ENCODE measurements around the gene ADK.

ADK gene

GRCh38 chr10:74150204-74150989 lies 624 bp upstream of the ADK start, which contains the start of gene AP3M1:
Gene AP3M1, minus strand, starts transcription at chr10:74150828. Its CDS starts 12,449 bp downstream, at chr10:74138379.
- H3K9ac ChIP-seq (ENCODE audit: low read depth, low read length): peak within 1 kb of the TSS; percentile 76
- H3K36me3 ChIP-seq (ENCODE audit: control insufficient read depth, insufficient read depth, low read length): no peaks in the 10 kb centered on the region
- H3K9me3 ChIP-seq (ENCODE audit: control insufficient read depth, insufficient read depth, low read length): no peaks in the 10 kb centered on the region
- H3K4me3 ChIP-seq (ENCODE audit: low read depth, low read length): peak within 1 kb of the TSS; percentile 58
- no peaks in the 10 kb centered on the region for H3K27me3 ChIP-seq (ENCODE audit: control insufficient read depth, insufficient read depth, low read length)
- peaks cover 4% of the 10 kb centered on the region for H3K4me1 ChIP-seq (ENCODE audit: control insufficient read depth, insufficient read depth, low read length)

DNA sequence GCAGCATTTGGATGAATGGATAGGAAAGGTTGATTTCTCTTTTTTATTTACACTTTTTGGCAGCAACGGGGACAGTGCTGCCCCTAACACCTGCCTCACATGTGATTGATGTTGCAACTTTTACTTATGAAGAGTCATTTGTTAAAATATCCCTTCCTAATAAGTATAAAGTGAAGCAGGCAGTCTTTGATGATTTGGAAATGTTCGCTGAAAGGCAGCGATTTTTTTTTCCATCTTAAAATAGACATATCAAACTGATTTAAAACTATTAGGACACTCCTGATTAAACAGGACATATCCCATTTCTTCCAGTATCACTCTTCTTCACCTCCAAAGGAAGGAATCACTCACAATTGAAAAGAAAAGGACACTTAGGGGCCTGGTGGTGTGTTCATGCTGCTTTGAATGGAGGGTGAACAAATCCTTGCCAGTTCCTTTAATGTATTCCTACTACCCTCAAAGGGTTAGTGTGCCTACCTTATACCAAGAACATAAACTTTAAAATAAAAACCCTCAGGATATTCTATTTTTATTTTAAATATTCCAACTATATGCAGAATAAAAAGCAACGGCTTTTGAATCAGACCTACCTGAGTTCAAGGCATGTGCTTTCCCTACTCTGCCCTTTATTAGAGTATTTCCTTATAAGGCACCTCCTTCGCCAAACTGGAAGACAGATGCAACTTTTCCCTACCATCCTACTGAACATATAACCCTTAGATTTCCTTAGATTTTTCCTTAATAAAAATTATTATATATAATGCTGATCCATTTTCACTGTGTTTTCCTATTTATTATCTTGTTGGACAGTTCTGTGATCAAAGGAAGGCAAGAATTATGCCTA lies 1.1 kb downstream of the ADK start:
- Histone ChIP-seq H3K4me1 (ENCODE audit: control insufficient read depth, insufficient read depth, low read length) (peaks cover 4% of the 10 kb centered on the region), H3K9me3 (ENCODE audit: control insufficient read depth, insufficient read depth, low read length) (no peaks in the 10 kb centered on the region), H3K9ac (ENCODE audit: low read depth, low read length) (peak overlapping the region; percentile 68), H3K36me3 (ENCODE audit: control insufficient read depth, insufficient read depth, low read length) (no peaks in the 10 kb centered on the region), H3K27me3 (ENCODE audit: control insufficient read depth, insufficient read depth, low read length) (no peaks in the 10 kb centered on the region), H3K4me3 (ENCODE audit: low read depth, low read length) (peak overlapping the region; percentile 58)

DNA sequence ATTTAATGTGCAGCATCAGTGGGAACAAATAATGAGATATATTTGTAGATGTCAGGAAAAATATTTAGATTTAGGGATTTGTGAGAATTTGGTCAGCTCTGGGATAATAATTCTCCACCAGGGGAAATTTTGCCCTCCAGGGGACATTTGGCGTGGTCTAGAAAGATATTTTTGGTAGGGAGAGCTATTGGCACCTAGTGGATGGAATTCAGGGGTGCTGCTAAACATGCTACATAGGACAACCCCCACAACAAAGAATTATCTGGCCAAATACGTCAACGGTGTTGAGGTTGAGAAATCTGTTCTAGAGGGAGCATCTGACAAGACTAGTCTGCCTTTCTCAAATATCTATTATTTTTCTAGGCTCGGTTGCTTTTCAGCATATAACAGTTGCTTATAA lies 2.1 kb downstream of the ADK start:
- no peaks in the 10 kb centered on the region for H3K27me3 ChIP-seq (ENCODE audit: control insufficient read depth, insufficient read depth, low read length)
- no peak overlapping the region for H3K4me3 ChIP-seq (ENCODE audit: low read depth, low read length)
- H3K36me3 ChIP-seq (ENCODE audit: control insufficient read depth, insufficient read depth, low read length): no peaks in the 10 kb centered on the region
- no peaks in the 10 kb centered on the region for H3K9me3 ChIP-seq (ENCODE audit: control insufficient read depth, insufficient read depth, low read length)
- no peak overlapping the region for H3K9ac ChIP-seq (ENCODE audit: low read depth, low read length)
- peaks cover 4% of the 10 kb centered on the region for H3K4me1 ChIP-seq (ENCODE audit: control insufficient read depth, insufficient read depth, low read length)

GRCh38 chr10:74153676-74154075 lies 2.7 kb downstream of the ADK start:
- H3K36me3 ChIP-seq (ENCODE audit: control insufficient read depth, insufficient read depth, low read length): no peaks in the 10 kb centered on the region
- no peak overlapping the region for H3K9ac ChIP-seq (ENCODE audit: low read depth, low read length)
- H3K9me3 ChIP-seq (ENCODE audit: control insufficient read depth, insufficient read depth, low read length): no peaks in the 10 kb centered on the region
- H3K4me3 ChIP-seq (ENCODE audit: low read depth, low read length): no peak overlapping the region
- no peaks in the 10 kb centered on the region for H3K27me3 ChIP-seq (ENCODE audit: control insufficient read depth, insufficient read depth, low read length)
- peaks cover 4% of the 10 kb centered on the region for H3K4me1 ChIP-seq (ENCODE audit: control insufficient read depth, insufficient read depth, low read length)

DNA sequence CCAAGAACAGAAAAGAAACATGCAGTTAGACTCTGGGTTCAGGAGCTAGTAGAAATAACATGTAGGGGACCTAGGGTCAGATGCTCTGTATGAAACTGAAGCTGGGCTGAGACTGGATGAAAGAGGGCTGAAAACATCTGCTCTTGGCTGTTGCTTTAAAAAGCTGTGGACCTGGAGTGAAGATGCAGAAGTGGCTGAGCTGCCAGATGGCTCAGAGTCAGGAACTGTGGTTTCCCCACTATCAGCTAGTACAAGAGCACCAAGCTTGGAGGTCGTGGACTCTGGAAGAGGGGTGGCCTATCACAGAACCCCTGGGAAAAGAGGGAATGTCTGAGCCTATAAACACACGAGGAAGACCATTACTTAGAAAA lies 5.9 kb downstream of the ADK start:
- Histone ChIP-seq H3K9me3 (ENCODE audit: control insufficient read depth, insufficient read depth, low read length) (no peaks in the 10 kb centered on the region), H3K4me1 (ENCODE audit: control insufficient read depth, insufficient read depth, low read length) (peaks cover 4% of the 10 kb centered on the region)

DNA sequence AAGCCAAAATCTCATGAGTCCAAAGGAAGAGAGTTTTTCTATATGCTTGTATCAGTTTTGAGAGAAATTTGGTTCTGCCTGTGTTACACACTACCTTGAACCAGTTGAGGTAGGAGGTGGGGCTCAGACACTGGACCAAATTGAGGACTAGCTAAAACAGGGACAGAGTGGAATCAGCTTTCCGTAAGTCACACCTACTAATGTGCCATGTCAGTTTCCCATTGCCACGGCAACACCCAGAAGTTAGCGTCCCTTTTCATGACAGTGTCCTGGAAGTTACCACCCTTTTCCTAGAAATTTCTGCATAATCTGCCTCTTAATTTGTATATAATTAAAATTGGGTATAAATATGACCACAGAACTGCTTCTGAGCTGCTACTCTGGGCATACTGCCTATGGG lies 9.0 kb downstream of the ADK start:
- Histone ChIP-seq H3K4me1 (ENCODE audit: control insufficient read depth, insufficient read depth, low read length) (no peaks in the 10 kb centered on the region), H3K27me3 (ENCODE audit: control insufficient read depth, insufficient read depth, low read length) (no peaks in the 10 kb centered on the region), H3K9ac (ENCODE audit: low read depth, low read length) (no peak overlapping the region), H3K36me3 (ENCODE audit: control insufficient read depth, insufficient read depth, low read length) (no peaks in the 10 kb centered on the region), H3K9me3 (ENCODE audit: control insufficient read depth, insufficient read depth, low read length) (no peaks in the 10 kb centered on the region), H3K4me3 (ENCODE audit: low read depth, low read length) (no peak overlapping the region)

More for the DNA sequence above, 5.9 kb downstream of the ADK start:
- Histone ChIP-seq H3K27me3 (ENCODE audit: control insufficient read depth, insufficient read depth, low read length) (no peaks in the 10 kb centered on the region), H3K4me3 (ENCODE audit: low read depth, low read length) (no peak overlapping the region), H3K9ac (ENCODE audit: low read depth, low read length) (no peak overlapping the region), H3K36me3 (ENCODE audit: control insufficient read depth, insufficient read depth, low read length) (no peaks in the 10 kb centered on the region)

DNA sequence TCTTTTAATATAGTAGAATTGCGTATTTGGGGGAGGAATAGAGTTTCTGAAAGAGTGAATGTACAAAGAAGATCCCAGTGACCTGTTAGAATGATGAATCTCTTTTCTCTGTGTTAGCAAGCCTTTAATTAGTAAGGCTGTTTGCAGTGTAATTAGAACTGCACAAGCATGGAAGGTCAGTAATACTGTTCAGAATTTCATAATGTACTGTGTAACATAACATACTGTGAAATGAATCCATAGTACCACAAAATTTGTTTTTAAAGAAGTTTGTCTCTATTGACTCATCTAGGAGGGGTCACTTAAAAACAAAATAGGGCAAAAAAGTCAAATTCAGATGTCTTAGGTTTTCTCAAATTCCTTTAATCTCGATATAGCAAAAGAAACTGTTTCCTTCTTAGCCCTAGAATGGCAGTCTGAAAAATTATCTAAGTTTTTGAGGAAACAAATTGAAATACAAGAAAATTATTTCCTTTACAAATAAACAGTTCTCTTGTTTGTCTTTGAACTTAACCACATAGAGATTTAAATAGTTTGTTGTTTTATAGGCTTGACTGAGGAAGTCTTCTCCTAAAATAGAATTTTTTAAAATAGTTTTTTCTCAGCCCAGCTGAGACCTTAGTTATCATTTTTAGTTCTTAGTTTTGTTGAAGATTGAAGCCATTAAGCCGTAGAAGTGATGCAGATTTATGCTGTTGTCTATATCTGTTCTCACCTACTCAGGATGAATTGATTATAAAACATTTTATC lies 12.5 kb downstream of the ADK start:
- H3K9ac ChIP-seq (ENCODE audit: low read depth, low read length): no peak overlapping the region
- H3K4me1 ChIP-seq (ENCODE audit: control insufficient read depth, insufficient read depth, low read length): no peaks in the 10 kb centered on the region

GRCh38 chr10:74164716-74165529 lies 13.9 kb downstream of the ADK start:
- H3K4me1 ChIP-seq (ENCODE audit: control insufficient read depth, insufficient read depth, low read length): no peaks in the 10 kb centered on the region
- H3K4me3 ChIP-seq (ENCODE audit: low read depth, low read length): no peak overlapping the region
- H3K36me3 ChIP-seq (ENCODE audit: control insufficient read depth, insufficient read depth, low read length): no peaks in the 10 kb centered on the region
- H3K9me3 ChIP-seq (ENCODE audit: control insufficient read depth, insufficient read depth, low read length): no peaks in the 10 kb centered on the region
- no peaks in the 10 kb centered on the region for H3K27me3 ChIP-seq (ENCODE audit: control insufficient read depth, insufficient read depth, low read length)
- no peak overlapping the region for H3K9ac ChIP-seq (ENCODE audit: low read depth, low read length)

More for the DNA sequence above, 12.5 kb downstream of the ADK start:
- no peaks in the 10 kb centered on the region for H3K27me3 ChIP-seq (ENCODE audit: control insufficient read depth, insufficient read depth, low read length)
- no peak overlapping the region for H3K4me3 ChIP-seq (ENCODE audit: low read depth, low read length)
- H3K9me3 ChIP-seq (ENCODE audit: control insufficient read depth, insufficient read depth, low read length): no peaks in the 10 kb centered on the region
- H3K36me3 ChIP-seq (ENCODE audit: control insufficient read depth, insufficient read depth, low read length): no peaks in the 10 kb centered on the region

- no peaks in the 10 kb centered on the region for H3K9me3 ChIP-seq (ENCODE audit: control insufficient read depth, insufficient read depth, low read length)
- no peaks in the 10 kb centered on the region for H3K27me3 ChIP-seq (ENCODE audit: control insufficient read depth, insufficient read depth, low read length)
- H3K9ac ChIP-seq (ENCODE audit: low read depth, low read length): no peak overlapping the region
- no peak overlapping the region for H3K4me3 ChIP-seq (ENCODE audit: low read depth, low read length)
- H3K36me3 ChIP-seq (ENCODE audit: control insufficient read depth, insufficient read depth, low read length): no peaks in the 10 kb centered on the region
- no peaks in the 10 kb centered on the region for H3K4me1 ChIP-seq (ENCODE audit: control insufficient read depth, insufficient read depth, low read length)
These were observed 14.5 kb downstream of the ADK start for GRCh38 chr10:74165530-74165901.

- no peaks in the 10 kb centered on the region for H3K4me1 ChIP-seq (ENCODE audit: control insufficient read depth, insufficient read depth, low read length)
- H3K36me3 ChIP-seq (ENCODE audit: control insufficient read depth, insufficient read depth, low read length): no peaks in the 10 kb centered on the region
- H3K4me3 ChIP-seq (ENCODE audit: low read depth, low read length): no peak overlapping the region
- no peak overlapping the region for H3K9ac ChIP-seq (ENCODE audit: low read depth, low read length)
- H3K9me3 ChIP-seq (ENCODE audit: control insufficient read depth, insufficient read depth, low read length): no peaks in the 10 kb centered on the region
- no peaks in the 10 kb centered on the region for H3K27me3 ChIP-seq (ENCODE audit: control insufficient read depth, insufficient read depth, low read length)
These were observed 16.4 kb downstream of the ADK start for GRCh38 chr10:74167443-74167842.

GRCh38 chr10:74171625-74172024 lies 20.6 kb downstream of the ADK start:
- Histone ChIP-seq H3K36me3 (ENCODE audit: control insufficient read depth, insufficient read depth, low read length) (no peaks in the 10 kb centered on the region), H3K4me1 (ENCODE audit: control insufficient read depth, insufficient read depth, low read length) (peaks cover 4% of the 10 kb centered on the region), H3K9ac (ENCODE audit: low read depth, low read length) (no peak overlapping the region), H3K9me3 (ENCODE audit: control insufficient read depth, insufficient read depth, low read length) (no peaks in the 10 kb centered on the region), H3K4me3 (ENCODE audit: low read depth, low read length) (no peak overlapping the region), H3K27me3 (ENCODE audit: control insufficient read depth, insufficient read depth, low read length) (no peaks in the 10 kb centered on the region)

All from iPS-15b (cell line).